ENCODE data around the gene USO1. TPM values are rescaled to one million over a fixed set of nuclear protein-coding genes. Genes with fewer than 3 reads are reported as not detected.

The USO1 gene
- total and polyA plus RNA-seq, 9 donors = 50.7 to 91.3 (median 70.8) TPM

GRCh38 chr4:75777589-75777988 lies 53.2 kb downstream of the USO1 start:
- intact Hi-C loops (cut with DNase I) = no loop called here
- H3K27me3 ChIP-seq = no peaks in the 10 kb centered on the region
- no peak overlapping the region for H3K27ac ChIP-seq
- H3K9me3 ChIP-seq = no peaks in the 10 kb centered on the region
- no peak overlapping the region for H3K4me3 ChIP-seq
- WGBS, 3 donors = 94 to 99% (median 96%) methylated on average over 2 of the region's 2 CpGs
- no peak for TF ChIP-seq POLR2A (IDR thresholded peaks at IDR 0.05)
- TF ChIP-seq EP300 (IDR thresholded peaks at IDR 0.05) = no peak
- H3K36me3 ChIP-seq = no peaks in the 10 kb centered on the region
- DNase-seq = no peak
- no peaks in the 10 kb centered on the region for H3K4me1 ChIP-seq (ENCODE audit: insufficient read depth)

GRCh38 chr4:75779105-75779757 lies 54.9 kb downstream of the USO1 start:
- H3K27ac ChIP-seq = no peak overlapping the region
- no peaks in the 10 kb centered on the region for H3K4me1 ChIP-seq (ENCODE audit: insufficient read depth)
- H3K4me3 ChIP-seq = no peak overlapping the region
- WGBS, 3 donors = 48 to 80% (median 55%) methylated on average over 5 of the region's 5 CpGs
- no peaks in the 10 kb centered on the region for H3K36me3 ChIP-seq
- no peak for DNase-seq
- intact Hi-C loops (cut with DNase I) = no loop called here
- TF ChIP-seq CTCF (IDR thresholded peaks at IDR 0.05) = no peak
- H3K9me3 ChIP-seq = no peaks in the 10 kb centered on the region
- H3K27me3 ChIP-seq = no peaks in the 10 kb centered on the region

GRCh38 chr4:75781305-75781704 lies 56.9 kb downstream of the USO1 start:
- H3K4me1 ChIP-seq (ENCODE audit: insufficient read depth) = no peaks in the 10 kb centered on the region
- H3K9me3 ChIP-seq = no peaks in the 10 kb centered on the region
- no peaks in the 10 kb centered on the region for H3K36me3 ChIP-seq
- intact Hi-C loops (cut with DNase I) = no loop called here
- H3K27ac ChIP-seq = no peak overlapping the region
- H3K27me3 ChIP-seq = no peaks in the 10 kb centered on the region
- TF ChIP-seq POLR2A (IDR thresholded peaks at IDR 0.05) = no peak
- no peak for TF ChIP-seq CTCF (IDR thresholded peaks at IDR 0.05)
- no peak for TF ChIP-seq EP300 (IDR thresholded peaks at IDR 0.05)
- no peak overlapping the region for H3K4me3 ChIP-seq
- DNase-seq = no peak

- WGBS, 3 donors = 83 to 91% (median 87%) methylated on average over 1 of the region's 1 CpG
Observed at GRCh38 chr4:75786526-75786925, 62.1 kb downstream of the USO1 start.

More at GRCh38 chr4:75786526-75786925, 62.1 kb downstream of the USO1 start:
- Histone ChIP-seq H3K4me3 (no peak overlapping the region), H3K27me3 (no peaks in the 10 kb centered on the region), H3K36me3 (no peaks in the 10 kb centered on the region), H3K4me1 (ENCODE audit: insufficient read depth) (no peaks in the 10 kb centered on the region), H3K27ac (no peak overlapping the region), H3K9me3 (no peaks in the 10 kb centered on the region)
- no peak for DNase-seq
- TF ChIP-seq POLR2A (IDR thresholded peaks at IDR 0.05) (no peak), EP300 (IDR thresholded peaks at IDR 0.05) (no peak), CTCF (IDR thresholded peaks at IDR 0.05) (no peak)
- intact Hi-C loops (cut with DNase I) = no loop called here
